Brain microvascular endothelial cell (primary cell): Measurements from ENCODE around the gene MARK3.

ENCODE experiments used
- DNase-seq: peaks from one replicate; pipeline ENCODE4 v3.0.0-alpha.2; 2020
- H3K27ac ChIP-seq: fragments of 250-450 bp; sonication (Bioruptor Pico); 2 replicates; pipeline ENCODE4 v1.5.1; 2020; ENCODE audit warnings: mild to moderate bottlenecking, moderate library complexity
- H3K27me3 ChIP-seq: fragments of 250-450 bp; sonication (Bioruptor Pico); replicated peaks from 2 replicates; pipeline ENCODE4 v1.5.1; 2020; ENCODE audit warnings: mild to moderate bottlenecking
- H3K36me3 ChIP-seq: fragments of 250-450 bp; sonication (Bioruptor Pico); replicated peaks from 2 replicates; pipeline ENCODE4 v1.5.1; 2020; ENCODE audit warnings: mild to moderate bottlenecking
- H3K4me3 ChIP-seq: 2 replicates; pipeline ENCODE4 v1.5.1; 2011; ENCODE audit warnings: low read depth, mild to moderate bottlenecking, control low read depth, low read length, moderate library complexity
- CTCF ChIP-seq: IDR thresholded peaks from 2 replicates; pipeline ENCODE4 v1.5.1; 2011; ENCODE audit warnings: low read depth, mild to moderate bottlenecking, moderate library complexity, low read length, control low read depth, inconsistent platforms; ENCODE audit errors: missing control alignments
- in situ Hi-C: cut with HindIII; loops from 2 replicates; pipeline ENCODE4 v1.10.0; 2017; ENCODE audit warnings: low sequenced_read_pairs, low pct_ligation_motif_present

MARK3 gene

GRCh38 chr14:103476631-103477030 is 91.4 kb downstream of the MARK3 start:
- no peak for TF ChIP-seq CTCF
- Histone ChIP-seq H3K27ac (no peak overlapping the region), H3K27me3 (no peaks in the 10 kb centered on the region), H3K36me3 (peaks cover 53% of the 10 kb centered on the region), H3K4me3 (no peak overlapping the region)
- in situ Hi-C loops, result no loop called here
- no peak for DNase-seq

GRCh38 chr14:103480595-103480994 is 95.4 kb downstream of the MARK3 start:
- in situ Hi-C loops, result no loop called here
- Histone ChIP-seq H3K4me3 (no peak overlapping the region), H3K27ac (no peak overlapping the region), H3K27me3 (no peaks in the 10 kb centered on the region), H3K36me3 (peaks cover 53% of the 10 kb centered on the region)
- no peak for TF ChIP-seq CTCF
- DNase-seq, result no peak

- DNase-seq, result peak; percentile 71
- TF ChIP-seq CTCF, result no peak
- H3K27ac ChIP-seq, result no peak overlapping the region
- no peak overlapping the region for H3K4me3 ChIP-seq
- in situ Hi-C loops, result no loop called here
- no peaks in the 10 kb centered on the region for H3K27me3 ChIP-seq
- H3K36me3 ChIP-seq, result peaks cover 40% of the 10 kb centered on the region
These were observed 98.4 kb downstream of the MARK3 start for GRCh38 chr14:103483600-103483999.

GRCh38 chr14:103485504-103485903 is 100.3 kb downstream of the MARK3 start:
- no peak overlapping the region for H3K4me3 ChIP-seq
- no peak for DNase-seq
- H3K36me3 ChIP-seq, result peaks cover 26% of the 10 kb centered on the region
- H3K27ac ChIP-seq, result no peak overlapping the region
- in situ Hi-C loops, result no loop called here
- TF ChIP-seq CTCF, result no peak
- H3K27me3 ChIP-seq, result no peaks in the 10 kb centered on the region

- TF ChIP-seq CTCF, result no peak
- Histone ChIP-seq H3K27me3 (no peaks in the 10 kb centered on the region), H3K4me3 (no peak overlapping the region), H3K27ac (no peak overlapping the region), H3K36me3 (peaks cover 21% of the 10 kb centered on the region)
- in situ Hi-C loops, result no loop called here
- no peak for DNase-seq
These were observed 102.9 kb downstream of the MARK3 start for GRCh38 chr14:103488071-103488470.

GRCh38 chr14:103488960-103489359 is 103.7 kb downstream of the MARK3 start:
- no peak overlapping the region for H3K27ac ChIP-seq
- H3K36me3 ChIP-seq, result peaks cover 16% of the 10 kb centered on the region
- in situ Hi-C loops, result no loop called here
- no peaks in the 10 kb centered on the region for H3K27me3 ChIP-seq
- no peak for TF ChIP-seq CTCF
- peak; percentile 37 for DNase-seq
- no peak overlapping the region for H3K4me3 ChIP-seq
